DMS79 treated with DMSO at 0.1 percent for 48 hours (cell line): ENCODE results near the gene AHSA1.

Experiments used
- DNase-seq: peaks from one replicate; lab custom pipeline; 2025; lab: John Stamatoyannopoulos, UW

Gene AHSA1

GRCh38 chr14:77473921-77474320 lies 16.0 kb downstream of the AHSA1 start:
- no peak for DNase-seq

DNA sequence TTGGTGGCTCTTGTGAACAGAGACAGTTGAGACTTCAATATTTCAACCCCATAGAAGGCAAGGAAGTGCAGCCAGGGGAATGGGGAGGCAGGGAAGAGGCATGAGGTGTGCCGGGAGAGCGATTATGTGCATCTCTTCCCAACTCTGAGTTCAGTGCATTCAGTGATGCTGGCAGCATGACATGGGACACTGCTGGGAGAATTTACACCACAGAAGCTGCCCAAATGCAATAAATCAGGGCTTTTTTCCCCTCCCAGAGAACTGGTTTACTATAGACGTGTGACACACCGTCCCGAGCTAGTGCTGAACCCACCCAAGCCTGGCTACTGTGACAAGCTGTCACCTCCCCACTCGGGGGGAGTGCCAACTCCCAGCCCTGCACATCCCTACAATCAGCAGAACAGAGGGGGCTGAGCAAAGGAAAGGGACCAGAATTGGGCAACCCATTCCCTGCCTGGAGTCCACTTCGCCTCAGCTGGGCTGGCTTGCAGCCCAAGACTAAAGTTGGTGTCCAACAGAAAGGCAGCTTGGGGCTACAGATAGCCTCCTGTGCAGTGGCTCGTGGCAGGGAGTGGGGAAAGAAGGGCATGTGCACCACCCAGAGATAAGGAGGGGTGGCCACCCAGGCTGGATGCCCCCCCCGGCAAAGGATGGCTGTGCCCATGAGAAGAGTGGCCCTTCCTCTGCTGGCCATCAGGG lies 16.7 kb downstream of the AHSA1 start:
- no peak for DNase-seq

DNA sequence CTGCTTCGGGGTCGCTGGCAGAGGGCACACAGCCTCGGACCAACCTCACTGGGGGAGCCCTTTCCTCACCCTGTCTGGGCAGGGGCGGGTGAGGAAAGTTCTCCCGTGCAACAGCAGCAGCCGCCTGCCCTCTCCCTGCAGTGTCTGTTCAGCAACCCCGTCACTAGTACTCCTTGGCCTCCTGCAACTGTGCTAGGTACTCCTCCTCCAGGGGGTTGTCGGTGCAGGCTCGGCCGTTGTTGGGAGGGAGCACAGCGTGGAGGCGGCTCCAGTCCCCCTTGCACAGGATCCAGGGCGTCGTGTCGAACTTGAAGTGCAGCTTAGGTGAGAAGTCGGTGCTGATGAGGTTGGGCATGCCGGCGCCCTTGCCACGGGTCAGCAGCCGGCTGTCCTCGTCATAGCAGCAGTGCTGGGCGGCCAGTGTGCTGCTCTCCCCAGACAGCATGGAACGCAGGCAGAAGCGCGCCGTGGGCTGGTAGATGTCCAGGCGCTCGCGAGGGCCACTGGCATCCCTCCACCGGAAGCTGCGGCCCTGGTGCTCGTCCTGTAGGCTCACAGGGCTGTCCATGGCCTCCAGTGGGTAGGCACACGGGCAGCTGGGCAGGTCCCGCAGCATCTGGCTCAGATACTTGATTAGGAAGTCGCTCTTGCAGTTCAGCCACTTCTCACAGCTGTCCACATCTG lies 17.7 kb downstream of the AHSA1 start:
- DNase-seq: no peak

DNA sequence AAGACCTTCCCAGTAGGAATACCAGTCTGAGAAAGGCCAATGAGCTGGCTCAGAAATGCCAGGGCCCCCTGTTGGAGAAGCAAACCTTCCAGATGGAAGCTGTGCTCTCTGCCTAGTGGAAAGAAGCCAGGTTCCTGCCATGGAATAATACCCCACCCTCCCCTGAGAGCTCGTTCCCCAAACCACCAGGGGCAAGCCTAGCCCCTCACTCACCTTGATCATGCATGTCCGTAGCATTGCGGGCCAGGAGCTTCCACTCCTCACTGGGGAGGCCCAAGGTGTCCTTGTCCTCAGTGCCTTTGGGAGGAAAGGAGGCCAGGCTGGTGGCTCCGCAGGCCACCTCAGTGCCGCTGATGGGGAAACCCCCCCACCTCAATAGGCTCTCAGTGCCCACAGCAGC lies 20.1 kb downstream of the AHSA1 start:
- no peak for DNase-seq

GRCh38 chr14:77478796-77479195 lies 20.9 kb downstream of the AHSA1 start:
- DNase-seq: no peak

DNA sequence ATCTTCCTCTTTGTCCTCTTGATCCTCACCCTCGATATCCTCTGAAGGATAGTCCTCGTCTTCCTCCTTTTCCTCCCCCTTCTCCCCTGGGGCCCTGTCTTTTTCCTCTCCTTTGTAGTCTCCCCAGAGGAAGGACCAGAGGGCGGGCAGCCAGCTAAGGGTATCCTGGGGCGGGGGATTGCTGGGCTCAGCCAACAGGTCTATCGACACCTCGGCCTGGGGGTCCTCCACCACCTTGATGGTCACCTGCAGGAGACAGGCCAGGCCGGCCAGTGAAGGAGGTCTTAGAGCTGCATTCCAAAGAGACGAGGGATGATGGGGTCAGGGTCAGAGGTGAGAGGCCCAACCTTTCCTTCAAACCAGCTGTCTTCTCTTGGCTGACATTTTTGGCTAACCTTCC lies 24.5 kb downstream of the AHSA1 start:
- no peak for DNase-seq

DNA sequence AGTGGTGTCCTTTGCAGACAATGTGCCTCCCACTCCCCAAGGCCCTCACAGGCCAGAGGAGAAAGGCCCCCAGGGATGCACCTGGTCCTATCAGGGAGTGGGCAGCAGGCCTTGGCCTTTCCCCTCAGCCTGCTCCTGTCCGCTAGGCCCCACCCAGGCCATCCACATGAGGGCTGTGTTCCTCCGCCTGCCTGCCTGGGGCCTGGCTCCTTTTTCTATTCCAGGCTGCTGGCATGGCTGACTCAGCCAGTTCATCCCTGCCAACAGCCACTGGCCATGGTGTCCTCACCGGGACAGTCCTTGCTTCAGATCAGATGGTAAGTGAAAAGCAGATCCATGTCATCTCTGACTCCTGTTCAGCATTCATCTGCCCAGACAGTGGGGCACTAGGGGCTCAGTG lies 27.4 kb downstream of the AHSA1 start:
- no peak for DNase-seq

GRCh38 chr14:77485901-77486678 lies 28.2 kb downstream of the AHSA1 start:
- DNase-seq: no peak

- DNase-seq: no peak
Observed at GRCh38 chr14:77488558-77488957, 30.7 kb downstream of the AHSA1 start.

DNA sequence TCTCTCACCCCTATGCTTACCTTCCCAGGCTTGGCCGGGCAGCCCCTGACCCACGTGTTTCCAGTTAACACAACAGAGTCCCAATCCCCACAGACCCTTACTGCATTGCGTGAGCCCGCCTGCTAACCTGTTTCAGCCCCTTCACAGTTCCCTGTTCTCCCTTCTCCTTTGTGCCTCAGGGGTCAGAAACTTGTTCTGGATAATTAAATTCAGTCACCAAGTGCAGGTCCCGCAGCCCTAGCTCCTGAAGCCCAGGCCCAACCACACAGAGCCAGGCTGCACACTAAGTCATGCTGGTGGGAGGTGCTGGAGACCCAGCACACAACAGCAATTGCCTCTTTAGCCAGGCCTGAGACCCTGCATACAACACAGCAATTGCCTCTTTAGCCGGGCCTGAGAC lies 31.1 kb downstream of the AHSA1 start:
- DNase-seq: no peak

DNA sequence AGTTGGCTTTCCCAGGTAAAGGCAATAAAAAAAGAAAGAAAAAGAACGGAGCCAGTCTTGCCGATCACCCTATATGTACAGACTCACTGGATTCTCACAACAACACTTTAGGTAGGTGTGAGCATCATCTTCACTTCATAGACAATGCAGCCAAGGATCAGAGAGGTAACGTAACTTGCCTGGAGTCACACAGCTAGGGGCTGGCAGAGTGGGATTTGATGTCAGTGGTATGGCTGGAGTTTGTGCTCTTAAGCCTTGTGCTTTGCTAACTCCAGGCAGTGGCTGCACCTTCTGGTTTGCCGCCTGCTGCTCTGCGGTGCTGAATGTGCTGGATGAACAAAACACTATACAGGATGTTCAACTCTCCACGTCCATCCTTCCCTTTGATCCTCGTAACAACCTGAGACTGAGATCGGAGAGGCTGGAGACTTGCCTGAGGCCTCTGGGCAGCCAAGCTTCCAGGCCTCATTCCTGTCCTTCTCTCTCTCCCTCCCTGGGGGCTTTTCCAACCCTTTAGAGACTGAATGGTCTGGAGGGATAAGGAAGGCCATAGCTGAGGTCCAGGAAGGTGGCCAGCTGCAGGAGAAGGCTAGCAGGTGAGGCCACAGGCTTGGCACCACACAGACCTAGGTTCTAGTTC lies 32.6 kb downstream of the AHSA1 start:
- no peak for DNase-seq

DNA sequence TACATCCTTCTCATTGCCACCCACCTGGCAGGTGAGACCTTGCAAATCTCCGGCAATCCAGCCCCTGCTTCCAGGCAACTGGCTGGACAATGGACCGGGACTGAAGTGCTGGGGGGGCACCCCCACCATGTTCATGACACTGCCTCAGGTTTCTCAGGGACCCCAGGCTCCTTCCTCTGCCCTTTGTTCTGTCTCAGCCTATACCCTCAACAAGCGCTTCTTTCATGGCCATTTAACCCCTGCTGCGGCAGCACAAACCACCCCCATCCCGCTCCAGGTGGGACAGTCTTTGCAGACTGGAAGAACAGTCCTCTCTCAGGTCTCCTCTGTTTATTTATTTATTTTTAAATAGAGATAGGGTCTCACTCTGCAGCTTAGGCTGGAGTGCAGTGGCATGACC lies 33.2 kb downstream of the AHSA1 start:
- no peak for DNase-seq

- no peak for DNase-seq
Observed at GRCh38 chr14:77495334-77495733, 37.4 kb downstream of the AHSA1 start.

GRCh38 chr14:77498120-77498979 lies 40.5 kb downstream of the AHSA1 start, which contains the start of gene ISM2:
Gene ISM2 (minus strand): TSS chr14:77498816. CDS start chr14:77498793, 23 bp downstream.
- DNase-seq: peak; percentile 61

DNA sequence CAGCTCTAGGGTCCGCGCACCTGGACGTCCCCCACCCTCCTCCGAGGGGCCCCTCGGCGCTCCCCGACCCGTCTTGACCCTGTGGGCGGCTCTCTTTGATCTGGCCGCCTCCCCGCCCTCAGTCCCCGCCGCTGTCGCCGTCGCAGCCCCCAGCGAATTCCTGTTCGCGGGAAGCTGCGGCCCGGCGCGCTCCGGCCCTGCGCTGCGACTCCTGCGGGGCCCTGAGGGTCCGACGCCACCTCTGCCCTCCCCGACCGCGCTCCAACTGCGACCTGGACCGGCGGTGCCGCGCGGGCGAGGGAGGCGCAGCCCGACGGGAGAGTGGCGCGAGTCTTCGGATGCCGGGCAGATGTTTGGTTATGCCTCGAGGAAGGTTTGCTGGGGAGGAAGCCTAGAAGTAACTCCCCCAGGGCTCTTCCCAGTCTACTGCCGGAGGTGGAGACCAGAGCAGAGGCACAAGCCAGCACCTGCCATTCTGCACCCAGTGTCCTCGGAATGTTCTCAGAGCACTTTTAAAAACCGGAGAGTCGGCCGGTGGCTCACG lies 41.2 kb downstream of the AHSA1 start:
- peak; percentile 48 for DNase-seq

- DNase-seq: no peak
Observed at GRCh38 chr14:77502109-77502782, 44.4 kb downstream of the AHSA1 start.

GRCh38 chr14:77503138-77503537 lies 45.2 kb downstream of the AHSA1 start:
- no peak for DNase-seq

GRCh38 chr14:77505031-77505430 lies 47.1 kb downstream of the AHSA1 start:
- DNase-seq: no peak

DNA sequence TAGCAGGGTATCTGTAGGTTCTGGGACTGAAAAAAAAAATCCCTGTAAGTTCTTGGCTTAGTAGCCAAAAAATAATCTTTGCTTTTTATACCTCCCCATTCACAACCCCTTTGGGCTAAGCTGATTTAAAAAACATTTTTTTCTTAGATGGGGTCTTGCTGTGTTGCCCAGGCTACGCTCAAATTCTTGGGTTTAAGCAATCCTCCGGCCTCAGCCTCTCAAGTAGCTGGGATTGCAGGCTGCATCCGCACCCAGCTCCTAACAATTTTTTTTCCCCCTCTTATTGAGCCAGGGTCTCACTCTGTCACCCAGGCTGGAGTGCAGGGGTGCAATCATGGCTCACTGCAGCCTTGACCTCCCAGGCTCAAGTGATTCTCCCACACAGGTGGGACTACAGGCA lies 49.9 kb downstream of the AHSA1 start:
- no peak for DNase-seq

DNA sequence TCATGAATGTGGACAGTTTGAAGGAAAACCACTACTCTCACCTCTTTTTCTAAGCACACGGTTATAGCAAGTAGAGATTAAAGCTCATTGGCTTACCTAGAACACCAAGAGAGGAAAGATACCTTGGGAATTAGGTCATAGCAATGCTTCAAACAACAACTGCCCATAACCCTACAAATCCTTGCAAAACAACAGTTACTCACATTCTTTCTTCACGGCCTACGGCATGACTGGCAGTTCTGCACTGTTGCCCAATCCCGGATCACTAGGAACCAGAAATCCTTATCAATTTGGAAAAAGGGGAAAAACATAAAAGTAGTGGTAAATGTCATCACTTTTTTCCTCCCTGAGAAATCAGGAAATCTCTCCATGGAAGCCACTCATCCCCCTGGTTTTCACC lies 50.4 kb downstream of the AHSA1 start:
- DNase-seq: no peak

GRCh38 chr14:77508876-77509275 lies 51.0 kb downstream of the AHSA1 start:
- no peak for DNase-seq
